SU-DHL-6 (cell line): ENCODE measurements around the gene E2F1.
A peak's percentile ranks its signal among the peaks of the same experiment; 100 is the strongest.

Source experiments
- CTCF ChIP-seq: fragments of 200-600 bp; sonication (generic); IDR thresholded peaks from one replicate; pipeline ENCODE4 v1.5.1; 2017; ENCODE audit warnings: antibody characterized with exemption, mild to moderate bottlenecking, low read length, moderate library complexity; ENCODE audit not compliant: insufficient read depth, poor library complexity, severe bottlenecking
- EZH2phosphoT487 ChIP-seq: fragments of 200-600 bp; sonication (generic), shearing (Covaris generic); conservative IDR thresholded peaks from 2 replicates; pipeline ENCODE4 v1.6.1; 2018; ENCODE audit warnings: mild to moderate bottlenecking, antibody characterized with exemption, low read length, moderate library complexity, mixed read lengths

- TF ChIP-seq CTCF (peak; percentile 52), EZH2phosphoT487 (no peak)
Measured at GRCh38 chr20:33653218-33653899, 32.8 kb downstream of the E2F1 start.
